ENCODE measurements around the gene GTF2H2.
"Not testable (repeated sequence)": the region's sequence is repeated elsewhere in the genome, so short reads cannot be mapped to it uniquely, and the experiment has no call there.

DNA sequence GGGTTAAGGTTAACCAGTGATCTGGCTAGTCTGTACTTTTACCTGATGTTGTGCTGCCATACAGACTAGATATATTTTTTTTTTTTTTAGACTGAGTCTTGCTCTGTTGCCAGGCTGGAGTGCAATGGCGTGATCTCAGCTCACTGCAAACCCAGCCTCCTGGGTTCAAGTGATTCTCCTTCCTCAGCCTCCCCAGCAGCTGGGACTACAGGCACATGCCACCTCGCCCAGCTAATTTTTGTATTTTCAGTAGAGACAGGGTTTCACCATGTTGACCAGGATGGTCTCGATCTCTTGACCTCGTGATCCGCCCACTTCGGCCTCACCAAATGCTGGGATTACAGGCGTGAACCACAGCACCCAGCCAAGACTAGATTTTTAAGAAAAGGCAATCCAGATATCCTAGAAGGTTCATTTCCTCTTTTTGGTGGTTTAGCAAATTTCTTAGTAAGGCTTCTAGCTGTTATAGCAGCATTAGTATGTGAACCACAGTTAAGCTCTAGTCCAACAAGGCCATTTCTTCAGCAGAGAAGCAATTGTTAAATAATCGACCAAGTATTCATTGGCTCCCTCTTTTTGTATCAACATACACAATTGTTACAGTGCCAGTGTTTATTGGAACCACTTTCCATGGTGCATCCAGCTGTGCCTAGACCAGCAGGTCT lies 42.1 kb downstream of the GTF2H2 start, which contains the start of gene NAIP:
- not testable (repeated sequence) for TF ChIP-seq FOXJ3 (CRISPR knock-in tag; IDR thresholded peaks at IDR 0.05); TAF1 (IDR thresholded peaks at IDR 0.05; ENCODE audit: borderline replicate concordance, low read depth, low read length)
- TF ChIP-seq, protein P1, sequence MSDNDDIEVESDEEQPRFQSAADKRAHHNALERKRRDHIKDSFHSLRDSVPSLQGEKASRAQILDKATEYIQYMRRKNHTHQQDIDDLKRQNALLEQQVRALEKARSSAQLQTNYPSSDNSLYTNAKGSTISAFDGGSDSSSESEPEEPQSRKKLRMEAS (IDR thresholded peaks at IDR 0.05; ENCODE audit: low read depth), result not testable (repeated sequence)
- TF ChIP-seq, protein P2, sequence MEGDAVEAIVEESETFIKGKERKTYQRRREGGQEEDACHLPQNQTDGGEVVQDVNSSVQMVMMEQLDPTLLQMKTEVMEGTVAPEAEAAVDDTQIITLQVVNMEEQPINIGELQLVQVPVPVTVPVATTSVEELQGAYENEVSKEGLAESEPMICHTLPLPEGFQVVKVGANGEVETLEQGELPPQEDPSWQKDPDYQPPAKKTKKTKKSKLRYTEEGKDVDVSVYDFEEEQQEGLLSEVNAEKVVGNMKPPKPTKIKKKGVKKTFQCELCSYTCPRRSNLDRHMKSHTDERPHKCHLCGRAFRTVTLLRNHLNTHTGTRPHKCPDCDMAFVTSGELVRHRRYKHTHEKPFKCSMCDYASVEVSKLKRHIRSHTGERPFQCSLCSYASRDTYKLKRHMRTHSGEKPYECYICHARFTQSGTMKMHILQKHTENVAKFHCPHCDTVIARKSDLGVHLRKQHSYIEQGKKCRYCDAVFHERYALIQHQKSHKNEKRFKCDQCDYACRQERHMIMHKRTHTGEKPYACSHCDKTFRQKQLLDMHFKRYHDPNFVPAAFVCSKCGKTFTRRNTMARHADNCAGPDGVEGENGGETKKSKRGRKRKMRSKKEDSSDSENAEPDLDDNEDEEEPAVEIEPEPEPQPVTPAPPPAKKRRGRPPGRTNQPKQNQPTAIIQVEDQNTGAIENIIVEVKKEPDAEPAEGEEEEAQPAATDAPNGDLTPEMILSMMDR (IDR thresholded peaks at IDR 0.05), result not testable (repeated sequence)
